NCI-H1048 (cell line): ENCODE measurements around the gene PTGFRN.
"Not testable (repeated sequence)": the region's sequence is repeated elsewhere in the genome, so short reads cannot be mapped to it uniquely, and the experiment has no call there.

Experiments used
- DNase-seq: peaks from one replicate; lab custom pipeline; 2025; lab: John Stamatoyannopoulos, UW

Gene PTGFRN

DNA sequence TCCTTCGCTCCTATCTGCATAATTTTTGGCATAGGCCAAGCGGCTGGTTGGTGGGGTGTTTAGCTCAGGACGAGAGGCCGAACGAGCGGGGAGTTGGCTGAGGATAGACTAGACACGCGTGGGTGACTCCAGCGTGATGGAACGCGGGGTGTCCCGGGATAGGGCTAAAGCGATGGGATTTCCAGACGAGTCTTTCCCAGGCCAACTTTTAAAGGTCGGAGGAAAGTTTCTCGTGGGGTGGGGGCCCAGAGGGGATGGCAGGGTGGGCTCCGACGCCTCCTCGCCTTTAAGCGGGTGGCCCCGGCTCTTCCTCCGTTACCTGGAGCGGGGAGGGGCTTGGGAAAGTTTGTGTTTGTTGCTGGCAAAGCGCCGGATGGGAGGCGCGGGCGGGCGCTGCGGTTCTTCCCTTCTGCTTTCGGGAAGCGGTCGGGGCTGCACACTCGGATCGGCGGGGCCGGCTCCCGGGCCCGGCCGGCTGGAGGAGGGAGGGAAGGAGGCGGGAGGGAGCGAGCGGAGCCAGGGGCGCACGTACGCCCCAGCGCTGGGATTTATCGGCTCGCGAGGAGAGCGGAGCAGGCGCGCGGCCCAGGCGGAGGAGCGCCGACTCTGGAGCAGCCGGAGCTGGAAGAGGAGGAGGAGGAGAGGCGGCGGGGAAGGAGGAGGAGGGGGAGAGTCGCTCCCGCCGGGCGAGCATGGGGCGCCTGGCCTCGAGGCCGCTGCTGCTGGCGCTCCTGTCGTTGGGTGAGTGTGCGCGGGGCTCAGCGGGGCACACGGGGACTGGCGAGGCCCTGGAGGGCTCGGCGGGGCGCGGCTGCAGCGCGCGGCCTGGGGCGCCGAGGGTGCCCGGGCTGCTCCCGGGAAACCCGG is at the start of gene PTGFRN:
Gene PTGFRN, plus strand, starts transcription at position 405 of the 867 bp plus-strand sequence. Its CDS starts 288 bp downstream, at position 693.
- peak; percentile 59 for DNase-seq

DNA sequence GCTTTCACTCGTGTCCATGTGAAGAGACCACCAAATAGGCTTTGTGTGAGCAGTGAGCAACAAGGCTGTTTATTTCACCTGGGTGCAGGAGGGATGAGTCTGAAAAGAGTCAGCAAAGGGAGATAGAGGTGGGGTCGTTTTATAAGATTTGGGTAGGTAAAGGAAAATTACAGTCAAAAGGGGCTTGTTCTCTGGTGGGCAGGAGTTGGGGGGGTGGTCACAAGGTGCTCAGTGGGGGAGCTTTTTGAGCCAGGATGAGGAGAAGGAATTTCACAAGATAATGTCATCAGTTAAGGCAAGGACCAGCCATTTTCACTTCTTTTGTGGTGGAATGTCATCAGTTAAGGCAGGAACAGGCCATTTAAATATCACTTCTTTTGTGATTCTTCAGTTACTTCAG is 49.5 kb upstream of the PTGFRN start:
- DNase-seq: not testable (repeated sequence)

DNA sequence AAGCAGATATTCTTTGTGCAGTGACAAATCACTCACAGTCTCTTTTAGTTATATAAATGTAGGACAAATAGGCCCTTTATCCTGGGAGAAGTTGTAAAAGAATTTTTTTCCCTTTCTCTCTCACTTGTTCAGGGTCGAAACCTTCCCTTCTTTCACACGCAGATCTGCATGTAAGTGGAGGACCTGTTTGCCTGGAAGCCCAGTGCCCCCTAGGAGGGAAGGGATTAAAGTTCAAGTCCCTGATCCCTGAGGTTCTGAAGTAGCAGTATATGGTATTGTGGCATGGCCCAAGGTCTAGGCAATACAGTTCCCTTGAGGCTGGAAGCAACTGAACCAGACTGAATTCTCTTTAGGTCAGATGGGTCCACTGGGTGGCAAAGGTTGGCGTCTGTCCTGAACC is 48.6 kb upstream of the PTGFRN start:
- DNase-seq: no peak

DNA sequence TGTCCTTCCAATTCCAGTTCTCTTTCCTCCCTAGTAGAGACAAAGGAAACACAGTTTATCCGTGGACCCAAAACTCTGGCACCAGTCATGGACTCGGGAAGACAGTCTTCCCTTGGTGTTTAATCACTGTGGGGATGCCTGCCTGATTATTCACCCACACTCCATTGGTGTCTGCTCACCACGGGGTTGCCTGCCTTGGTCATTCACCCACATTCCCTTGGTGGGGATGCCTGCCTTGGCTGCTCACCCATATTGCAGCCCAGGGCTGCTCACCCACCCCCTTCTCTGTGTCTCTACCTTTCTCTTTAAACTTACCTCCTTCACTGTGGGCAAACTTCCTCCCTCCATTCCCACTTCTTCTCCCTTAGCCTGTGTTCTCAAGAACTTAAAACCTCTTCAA is 46.7 kb upstream of the PTGFRN start:
- DNase-seq: not testable (repeated sequence)

DNA sequence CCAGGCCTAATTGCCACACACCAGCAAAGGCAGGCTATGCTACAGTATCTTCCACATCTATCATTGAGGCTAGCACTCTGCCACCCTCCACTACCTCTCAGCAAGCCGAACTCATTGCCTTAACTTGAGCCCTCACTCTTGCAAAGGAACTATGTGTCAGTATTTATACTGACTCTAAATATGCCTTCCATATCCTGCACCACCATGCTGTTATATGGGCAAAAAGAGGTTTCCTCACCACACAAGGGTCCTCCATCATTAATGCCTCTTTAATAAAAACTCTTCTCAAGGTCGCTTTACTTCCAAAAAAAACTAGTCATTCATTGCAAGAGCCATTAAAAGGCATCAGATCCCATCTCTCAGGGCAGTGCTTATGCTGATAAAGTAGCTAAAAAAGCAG is 43.2 kb upstream of the PTGFRN start:
- DNase-seq: not testable (repeated sequence)

DNA sequence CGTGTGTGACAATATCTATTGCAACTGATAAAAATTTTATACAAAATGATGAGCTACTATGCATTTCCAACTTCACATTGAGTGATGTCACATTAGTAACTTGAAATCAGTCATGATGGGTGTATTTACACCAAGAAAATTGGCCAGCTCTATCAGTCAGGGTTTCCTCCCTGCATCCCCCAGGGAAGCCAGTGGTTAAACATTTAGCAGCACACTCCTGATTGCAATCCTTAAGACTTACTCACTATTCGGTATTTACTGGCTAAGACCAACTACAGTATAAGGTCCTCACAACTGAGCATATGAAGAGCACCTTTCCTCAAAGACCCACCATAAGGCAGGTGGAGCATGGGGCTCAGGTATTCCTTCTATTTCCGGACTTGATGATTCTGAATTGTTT is 41.3 kb upstream of the PTGFRN start:
- no peak for DNase-seq

DNA sequence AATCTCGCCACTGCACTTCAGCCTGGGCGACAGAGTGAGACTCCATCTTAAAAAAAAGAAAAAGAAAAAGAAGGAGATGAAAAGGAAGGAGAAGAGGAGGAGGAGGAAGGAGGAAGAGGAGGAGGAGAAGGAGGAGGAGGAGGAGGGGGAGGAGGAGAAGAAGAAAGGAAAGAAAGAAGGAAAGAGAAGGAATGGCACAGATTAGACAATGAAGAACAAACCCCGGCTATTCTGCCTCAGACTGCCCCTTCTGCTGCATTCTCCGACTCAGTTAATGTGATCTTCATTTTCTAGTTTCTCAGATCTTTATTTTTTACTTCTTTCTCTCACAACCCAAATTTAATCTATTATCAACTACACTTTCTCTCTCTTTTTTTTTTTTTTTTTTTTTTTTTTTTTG is 40.1 kb upstream of the PTGFRN start:
- DNase-seq: no peak

DNA sequence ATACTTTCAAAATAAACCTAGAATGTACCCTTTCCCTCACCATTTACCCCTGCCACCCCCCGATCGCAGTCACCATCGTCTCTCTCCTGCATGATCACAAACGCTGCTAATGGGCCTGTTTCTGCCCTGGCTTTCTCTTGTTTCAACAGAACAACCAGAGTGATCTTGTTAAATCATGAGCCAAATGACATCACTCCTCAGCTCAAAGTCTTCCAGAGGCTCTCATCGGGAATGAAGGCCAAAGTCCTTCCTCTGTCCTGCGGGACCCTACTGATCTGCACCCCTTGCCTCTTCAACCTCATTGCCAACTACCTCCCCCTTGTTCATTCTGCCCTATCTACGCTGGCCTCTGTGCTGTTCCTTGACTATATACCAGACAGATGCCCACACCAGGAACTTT is 39.4 kb upstream of the PTGFRN start:
- no peak for DNase-seq

DNA sequence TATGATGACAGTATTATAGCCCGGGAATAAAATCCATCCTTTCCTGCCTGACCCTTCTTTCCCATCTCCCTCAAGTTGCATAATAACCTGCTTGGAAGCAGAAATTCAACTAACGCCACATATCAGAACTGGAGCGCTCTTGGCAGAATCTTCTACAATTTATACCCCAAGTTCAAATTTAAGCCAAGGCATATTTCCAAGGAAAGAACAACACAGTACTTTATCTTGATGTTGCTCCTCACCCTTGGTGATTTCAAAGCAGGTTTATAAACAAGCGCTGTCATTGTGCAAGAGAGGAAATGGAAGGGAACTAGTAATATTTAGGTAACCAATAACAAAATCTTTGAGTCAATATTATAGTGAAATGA is 38.0 kb upstream of the PTGFRN start:
- DNase-seq: no peak

DNA sequence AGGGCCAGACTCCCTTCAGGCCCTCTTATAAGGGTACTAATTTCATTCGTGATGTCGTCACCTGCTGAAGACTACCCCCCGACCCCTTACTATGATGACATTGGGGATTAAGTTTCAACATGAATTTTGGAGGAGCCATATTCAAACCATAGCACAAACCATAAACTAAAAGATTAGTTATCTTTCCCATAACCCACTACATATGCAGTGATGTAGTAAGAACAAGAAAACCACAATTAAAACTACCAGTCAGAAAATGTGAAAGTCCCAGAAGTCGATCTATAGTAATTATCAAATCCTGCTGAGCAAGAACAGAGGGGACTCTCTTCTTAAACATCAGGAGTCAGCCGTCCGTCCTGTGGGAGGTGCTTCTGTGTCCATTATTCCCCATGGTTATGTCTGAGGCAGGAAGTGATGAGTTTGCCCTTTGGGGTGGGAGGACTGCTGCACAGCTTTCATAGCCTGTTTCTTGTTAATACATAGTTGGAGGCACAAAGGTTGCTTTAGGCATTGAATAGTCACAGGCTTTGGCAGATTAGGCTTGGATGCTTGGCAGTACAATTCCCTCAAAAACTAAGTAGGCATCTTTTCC is 35.9 kb upstream of the PTGFRN start:
- no peak for DNase-seq

DNA sequence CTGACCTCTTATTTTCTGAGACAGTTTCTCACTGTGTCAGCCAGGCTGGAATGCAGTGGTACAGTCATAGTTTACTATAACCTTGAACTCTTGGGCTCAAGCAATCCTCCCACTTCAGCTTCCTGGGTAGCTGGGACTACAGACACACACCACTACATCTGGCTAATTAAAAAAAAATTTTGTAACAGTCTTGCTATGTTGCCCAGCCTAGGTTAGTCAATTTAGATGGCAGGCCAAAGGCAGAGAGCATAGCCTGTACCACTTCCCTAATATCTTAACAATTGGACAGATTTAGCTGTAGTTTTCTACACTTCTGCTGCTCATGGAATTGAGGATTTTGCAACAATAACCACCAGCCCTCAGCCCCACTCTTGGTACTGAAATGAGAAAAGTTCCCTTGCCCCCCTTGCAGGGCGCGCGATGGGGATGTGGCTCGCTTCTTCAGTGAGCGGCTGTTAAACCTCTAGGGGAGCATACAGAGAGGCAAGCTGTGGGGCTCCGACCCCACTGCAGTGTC is 34.9 kb upstream of the PTGFRN start:
- DNase-seq: no peak

DNA sequence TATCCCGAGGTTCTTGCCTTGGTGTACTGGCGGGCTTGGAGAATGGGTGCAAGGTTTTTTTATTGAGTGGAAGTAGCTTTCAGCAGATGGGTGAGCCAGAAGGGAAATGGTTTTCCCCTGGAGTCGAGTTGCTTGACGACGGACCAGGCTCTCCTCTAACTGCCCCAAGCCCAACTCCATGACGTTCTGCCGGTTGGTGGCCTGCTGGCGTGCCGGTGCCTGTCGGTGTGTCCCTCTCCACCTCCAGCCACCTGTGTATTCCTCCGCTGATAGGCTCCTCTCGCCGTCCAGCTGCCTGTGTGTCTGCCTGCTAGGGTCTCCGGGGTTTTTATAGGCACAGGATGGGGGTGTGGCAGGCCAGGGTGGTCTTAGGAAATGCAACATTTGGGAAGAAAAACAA is 34.3 kb upstream of the PTGFRN start:
- no peak for DNase-seq

DNA sequence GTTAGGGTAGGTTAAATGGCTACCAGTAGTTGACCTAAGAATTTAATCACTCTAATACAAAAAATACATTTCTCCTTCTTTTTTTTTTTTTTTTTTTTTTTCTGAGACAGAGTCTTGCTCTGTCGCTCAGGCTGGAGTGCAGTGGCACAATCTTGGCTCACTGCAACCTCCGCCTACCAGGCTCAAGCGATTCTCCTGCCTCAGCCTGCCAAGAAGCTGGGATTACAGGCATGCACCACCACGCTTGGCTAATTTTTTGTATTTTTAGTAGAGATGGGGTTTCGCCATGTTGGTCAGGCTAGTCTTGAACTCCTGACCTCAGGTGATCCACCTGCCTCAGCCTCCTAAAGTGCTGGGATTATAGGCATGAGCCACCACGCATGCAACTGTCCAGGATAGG is 33.8 kb upstream of the PTGFRN start:
- not testable (repeated sequence) for DNase-seq

DNA sequence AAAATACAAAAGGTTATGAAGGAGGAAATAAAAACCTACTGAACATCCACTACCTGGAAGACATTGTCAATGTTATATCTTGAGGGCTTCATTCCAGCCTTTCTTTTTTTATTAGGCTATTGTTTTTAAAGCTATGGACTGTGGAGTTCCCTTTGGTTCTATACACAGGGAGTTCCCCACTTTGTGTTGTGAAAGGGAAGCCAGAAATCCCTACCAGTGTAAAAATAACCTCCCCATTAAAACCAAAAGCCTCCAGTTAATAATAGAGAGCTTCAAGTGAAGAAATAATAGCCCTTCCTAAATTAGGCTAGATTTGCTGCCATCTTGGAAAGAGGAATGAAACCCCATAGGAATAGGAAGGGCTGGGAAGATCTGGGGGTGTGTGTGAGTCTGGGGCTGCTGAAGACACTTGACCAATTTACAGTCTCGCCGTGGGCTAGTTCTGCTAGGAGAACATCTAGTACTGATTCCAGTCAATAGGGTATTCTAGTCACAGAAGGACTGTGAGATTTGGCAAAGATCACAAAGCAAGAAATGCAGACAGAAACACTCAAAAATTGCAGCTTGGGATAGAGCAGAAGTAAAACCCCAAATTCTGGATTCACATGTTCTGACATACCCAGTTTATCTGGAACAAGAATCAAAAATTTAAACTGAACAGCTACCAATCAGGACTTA is 32.4 kb upstream of the PTGFRN start:
- DNase-seq: no peak

DNA sequence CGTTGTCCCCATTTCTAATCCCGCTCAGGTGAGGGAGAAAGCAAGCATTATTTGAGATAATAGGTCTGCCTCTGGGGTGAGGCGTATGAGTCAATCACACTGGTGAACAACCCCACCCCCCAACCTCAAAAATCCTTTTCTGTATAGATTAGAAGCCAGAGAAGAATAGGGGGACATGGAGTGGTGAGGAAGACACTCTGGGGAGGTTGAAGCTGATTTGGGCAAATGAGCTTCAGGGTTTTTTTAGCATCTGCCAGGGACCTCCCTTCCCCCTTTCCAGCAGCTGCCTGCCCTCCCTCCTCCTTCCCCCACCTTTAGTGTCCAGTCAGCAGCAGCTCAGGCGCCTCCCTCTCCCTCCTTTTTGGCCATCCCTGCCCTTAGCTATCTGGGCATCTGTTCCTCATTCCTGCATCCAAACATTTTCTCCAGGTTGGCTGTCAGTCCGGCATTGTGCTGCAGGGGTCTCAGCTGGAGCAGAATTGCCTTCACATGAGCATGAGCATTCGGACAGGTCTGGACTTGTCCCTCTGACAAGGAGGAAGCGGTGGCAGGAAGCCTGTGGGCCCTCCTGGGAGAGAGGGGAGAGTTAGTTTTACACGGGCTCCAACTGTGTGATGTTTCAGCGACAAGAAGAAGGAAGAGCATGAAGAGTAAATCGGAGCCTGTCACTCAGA is 30.8 kb upstream of the PTGFRN start:
- peak; percentile 46 for DNase-seq

DNA sequence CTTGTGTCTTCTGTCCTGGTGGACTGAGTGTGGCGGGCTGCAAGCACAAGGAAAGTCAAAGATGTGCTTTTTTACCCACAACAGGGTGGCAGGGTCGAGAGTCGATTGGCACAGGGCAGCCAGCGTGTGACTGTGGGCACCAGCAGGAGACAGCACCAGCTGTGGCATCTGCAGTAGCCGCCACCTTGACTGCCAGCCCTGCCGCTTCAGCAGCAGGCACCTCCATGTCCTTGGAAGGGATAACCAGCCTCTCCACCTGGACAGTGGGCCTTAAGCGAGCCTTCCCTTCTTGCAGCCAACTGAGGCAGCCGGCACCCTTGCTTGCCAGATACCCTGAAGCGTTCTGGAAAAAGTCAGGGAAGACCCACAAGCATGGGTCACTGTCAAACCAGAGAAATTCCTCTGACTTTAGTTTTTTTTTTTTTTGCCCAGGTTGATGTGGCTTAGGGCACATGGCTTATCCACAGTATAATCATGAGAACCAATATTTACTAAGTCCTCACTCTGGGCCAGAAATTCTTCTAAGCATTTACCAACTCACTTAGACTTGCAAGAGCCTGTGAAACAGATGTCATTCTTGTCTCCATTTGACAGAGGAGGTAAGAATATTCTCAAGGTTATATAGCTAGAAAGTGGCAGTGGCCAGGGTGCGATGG is 30.1 kb upstream of the PTGFRN start:
- no peak for DNase-seq

DNA sequence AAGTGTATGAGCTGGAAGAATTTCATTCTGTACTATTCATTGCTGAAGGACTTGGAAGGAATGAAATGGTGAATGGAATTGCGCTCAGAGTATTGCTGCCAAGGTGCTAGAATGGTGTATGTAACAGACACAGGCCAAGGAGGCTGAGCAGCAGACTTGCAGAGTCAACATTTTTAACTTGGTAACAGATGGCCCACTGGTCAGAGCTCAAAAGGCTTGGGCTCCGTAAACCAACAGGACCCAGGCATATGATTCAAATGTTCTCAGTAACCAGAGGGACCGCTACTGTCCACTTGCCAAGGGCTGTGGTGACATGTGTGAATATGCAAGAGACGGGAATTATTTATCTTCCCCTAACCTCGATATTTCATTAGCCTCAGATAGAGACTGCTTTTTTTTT is 28.8 kb upstream of the PTGFRN start:
- DNase-seq: no peak

DNA sequence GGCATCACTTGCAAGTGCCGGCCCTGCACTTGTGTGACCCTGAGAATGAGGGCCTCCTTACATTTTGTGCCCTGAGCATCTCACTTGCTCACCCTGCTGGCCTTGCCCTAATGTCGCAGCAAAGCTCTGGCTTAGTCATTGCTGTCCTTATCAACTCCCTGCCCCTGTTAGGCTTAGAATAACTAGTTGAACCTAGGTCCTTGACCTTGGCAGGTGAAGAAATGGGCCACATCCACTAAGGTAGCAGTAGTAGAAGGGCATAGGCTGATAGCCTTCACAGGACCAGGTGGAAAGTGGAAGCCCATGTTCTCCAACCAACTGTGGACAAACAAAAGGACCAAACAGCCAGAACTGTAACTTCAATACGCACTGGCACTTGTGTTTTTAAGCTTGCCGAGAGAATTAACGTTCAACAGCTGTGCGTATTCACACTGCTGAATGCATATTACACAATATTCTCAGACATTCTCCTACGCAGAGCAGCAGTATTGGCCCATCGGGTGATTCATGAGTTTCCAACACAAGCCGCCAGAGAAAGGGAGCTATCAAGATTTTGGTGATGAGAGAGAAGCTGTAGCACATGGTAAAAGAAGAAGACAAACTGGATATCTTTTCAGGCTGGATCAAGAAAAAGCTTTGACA is 27.7 kb upstream of the PTGFRN start:
- no peak for DNase-seq

DNA sequence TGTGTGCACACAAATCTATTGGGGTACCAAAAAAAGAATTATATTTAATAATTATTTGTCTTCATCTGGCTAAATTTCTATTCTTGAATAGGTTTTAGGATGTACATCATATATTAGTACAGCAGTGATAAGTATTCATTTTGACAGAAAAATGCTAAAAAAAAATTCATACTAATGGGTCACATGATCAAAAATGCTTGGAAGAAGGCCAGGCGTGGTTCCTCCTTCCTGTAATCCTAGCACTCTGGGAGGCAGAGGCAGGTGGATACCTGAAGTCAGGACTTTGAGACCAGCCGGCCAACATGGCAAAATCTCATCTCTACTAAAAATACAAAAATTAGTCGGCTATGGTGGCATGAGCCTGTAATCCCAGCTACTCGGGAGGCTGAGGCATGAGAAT is 26.9 kb upstream of the PTGFRN start:
- no peak for DNase-seq

DNA sequence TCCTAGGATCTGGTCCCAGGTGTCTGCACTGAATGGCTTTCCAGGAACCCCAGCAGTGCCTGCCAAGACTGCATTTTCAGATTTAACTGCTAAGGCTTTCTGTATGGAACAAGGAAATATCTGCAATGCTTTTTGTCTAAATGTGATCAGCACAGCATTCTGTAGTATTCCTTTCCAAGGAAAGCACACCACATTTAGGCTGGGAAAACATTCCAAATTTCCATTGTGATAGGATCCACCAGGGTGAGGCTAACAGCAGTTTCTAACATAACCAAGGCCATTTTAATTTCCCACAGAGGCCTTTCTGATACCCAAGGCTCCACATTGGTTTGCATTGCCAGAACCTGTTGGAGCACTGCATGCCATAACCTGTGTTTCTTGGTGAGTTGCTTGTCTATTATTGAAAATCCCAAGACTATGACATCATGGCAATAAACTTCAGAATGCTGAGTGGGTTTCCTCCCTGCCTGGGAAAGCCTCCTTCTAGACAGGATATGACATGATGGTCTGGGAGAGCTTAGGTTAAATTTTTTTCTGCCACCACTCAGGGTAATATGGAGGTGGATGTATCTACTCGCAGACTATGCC is 23.3 kb upstream of the PTGFRN start:
- no peak for DNase-seq

DNA sequence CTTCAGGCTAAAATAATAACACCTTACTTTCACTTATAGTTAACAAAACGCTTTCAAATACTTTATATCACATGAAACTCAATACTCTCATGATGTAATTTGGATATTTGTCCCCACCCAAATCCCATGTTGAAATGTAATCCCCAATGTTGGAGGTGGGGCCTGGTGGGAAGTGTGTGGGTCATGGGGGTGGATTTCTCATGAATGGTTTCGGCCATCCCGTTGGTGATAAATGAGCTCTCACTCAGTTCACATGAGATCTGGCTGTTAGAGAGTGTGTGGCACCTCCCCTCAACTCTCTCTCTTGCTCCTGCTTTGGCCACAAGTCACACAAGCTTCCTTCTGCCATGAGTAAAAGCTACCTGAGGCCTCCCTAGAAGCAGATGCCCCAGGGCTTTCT is 22.5 kb upstream of the PTGFRN start:
- DNase-seq: no peak
